Measurements from ENCODE around the gene TNPO2.
"Not testable (repeated sequence)": the region's sequence is repeated elsewhere in the genome, so short reads cannot be mapped to it uniquely, and the experiment has no call there.

Gene TNPO2

DNA sequence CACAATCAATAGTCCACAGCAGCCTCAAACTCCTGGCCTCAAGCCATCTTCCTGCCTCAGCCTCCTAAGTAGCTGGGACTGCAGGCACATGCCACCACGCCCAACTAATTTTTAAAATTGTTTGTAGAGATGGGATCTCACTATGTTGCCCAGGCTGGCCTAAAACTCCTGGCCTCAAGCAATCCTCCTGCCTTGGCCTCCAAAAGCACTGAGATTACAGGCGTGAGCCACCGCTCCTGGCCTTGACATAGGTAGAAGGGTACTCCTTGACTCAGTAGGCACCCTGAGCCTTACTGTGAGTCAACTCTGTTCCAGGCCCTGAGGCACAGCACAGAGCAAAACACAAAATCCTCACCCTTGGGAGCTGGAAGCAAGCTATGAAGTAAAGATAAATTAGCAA lies 7.8 kb downstream of the TNPO2 start:
- Histone ChIP-seq H3K27me3 (ENCODE audit: insufficient read depth, insufficient read length) (no peaks in the 10 kb centered on the region), H3K4me3 (ENCODE audit: insufficient read length, low read depth) (no peak overlapping the region), H3K36me3 (ENCODE audit: insufficient read depth, insufficient read length, low read length) (peaks cover 92% of the 10 kb centered on the region), H3K9ac (ENCODE audit: insufficient read length, low read depth) (no peak overlapping the region), H3K4me1 (ENCODE audit: insufficient read depth, insufficient read length) (peaks cover 9% of the 10 kb centered on the region), H3K9me3 (ENCODE audit: insufficient read depth, low read length) (no peaks in the 10 kb centered on the region)
- TF ChIP-seq ZNF274 (IDR thresholded peaks at IDR 0.05; ENCODE audit: low read depth, low read length) (no peak), YY1 (IDR thresholded peaks at IDR 0.05; ENCODE audit: insufficient read depth, insufficient read length) (no peak), SUZ12 (IDR thresholded peaks at IDR 0.05; ENCODE audit: extremely low read depth, insufficient read depth, insufficient read length) (no peak)
- no peak for DNase-seq (ENCODE audit: low read depth, low spot score)

DNA sequence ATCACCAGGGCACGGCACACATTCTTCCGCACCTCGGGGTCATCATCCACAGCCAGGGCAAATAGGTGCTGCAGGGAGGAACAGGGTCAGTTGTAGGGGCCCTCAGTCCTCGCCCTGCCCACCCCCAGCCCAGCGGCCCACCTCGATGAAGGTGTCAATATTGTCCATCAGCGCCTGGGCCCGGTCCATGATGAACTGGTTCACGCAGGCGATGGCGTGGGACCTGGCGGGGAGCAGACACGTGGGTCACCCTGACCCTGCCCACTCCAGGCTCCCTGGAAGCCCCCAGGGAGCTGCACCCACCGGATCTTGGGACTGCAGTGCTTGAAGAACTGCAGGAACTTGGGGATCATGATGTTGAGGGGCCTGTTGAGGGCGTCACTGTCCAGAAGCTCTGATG lies 8.6 kb downstream of the TNPO2 start:
- peaks cover 92% of the 10 kb centered on the region for H3K36me3 ChIP-seq (ENCODE audit: insufficient read depth, insufficient read length, low read length)
- TF ChIP-seq ZNF274 (IDR thresholded peaks at IDR 0.05; ENCODE audit: low read depth, low read length): no peak
- no peak for TF ChIP-seq SUZ12 (IDR thresholded peaks at IDR 0.05; ENCODE audit: extremely low read depth, insufficient read depth, insufficient read length)
- no peak for TF ChIP-seq YY1 (IDR thresholded peaks at IDR 0.05; ENCODE audit: insufficient read depth, insufficient read length)

DNA sequence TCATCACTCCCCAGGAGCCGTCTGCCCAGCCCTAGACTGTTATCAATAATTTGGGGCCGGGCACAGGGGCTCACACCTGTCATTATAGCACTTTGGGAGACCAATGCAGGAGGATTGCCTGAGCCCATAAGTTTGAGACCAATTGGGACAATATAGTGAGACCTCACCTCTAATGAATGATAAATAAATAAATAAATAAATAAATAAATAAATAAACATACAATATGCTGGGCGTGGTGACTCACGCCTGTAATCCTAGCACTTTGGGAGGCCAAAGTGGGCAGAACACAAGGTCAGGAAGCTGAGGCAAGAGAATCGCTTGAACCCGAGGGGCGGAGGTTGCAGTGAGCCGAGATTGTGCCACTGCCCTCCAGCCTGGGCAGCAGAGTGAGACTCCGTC lies 10.4 kb downstream of the TNPO2 start:
- H3K27me3 ChIP-seq (ENCODE audit: insufficient read depth, insufficient read length); DNase-seq (ENCODE audit: low read depth, low spot score); H3K9ac ChIP-seq (ENCODE audit: insufficient read length, low read depth); H3K4me3 ChIP-seq (ENCODE audit: insufficient read length, low read depth); H3K9me3 ChIP-seq (ENCODE audit: insufficient read depth, low read length); H3K4me1 ChIP-seq (ENCODE audit: insufficient read depth, insufficient read length): not testable (repeated sequence)
- H3K36me3 ChIP-seq (ENCODE audit: insufficient read depth, insufficient read length, low read length): peaks cover 94% of the 10 kb centered on the region

More for the DNA sequence above, 8.6 kb downstream of the TNPO2 start:
- DNase-seq (ENCODE audit: low read depth, low spot score): no peak
- no peak overlapping the region for H3K9ac ChIP-seq (ENCODE audit: insufficient read length, low read depth)
- no peaks in the 10 kb centered on the region for H3K9me3 ChIP-seq (ENCODE audit: insufficient read depth, low read length)
- H3K4me3 ChIP-seq (ENCODE audit: insufficient read length, low read depth): no peak overlapping the region
- no peaks in the 10 kb centered on the region for H3K27me3 ChIP-seq (ENCODE audit: insufficient read depth, insufficient read length)
- H3K4me1 ChIP-seq (ENCODE audit: insufficient read depth, insufficient read length): peaks cover 9% of the 10 kb centered on the region

DNA sequence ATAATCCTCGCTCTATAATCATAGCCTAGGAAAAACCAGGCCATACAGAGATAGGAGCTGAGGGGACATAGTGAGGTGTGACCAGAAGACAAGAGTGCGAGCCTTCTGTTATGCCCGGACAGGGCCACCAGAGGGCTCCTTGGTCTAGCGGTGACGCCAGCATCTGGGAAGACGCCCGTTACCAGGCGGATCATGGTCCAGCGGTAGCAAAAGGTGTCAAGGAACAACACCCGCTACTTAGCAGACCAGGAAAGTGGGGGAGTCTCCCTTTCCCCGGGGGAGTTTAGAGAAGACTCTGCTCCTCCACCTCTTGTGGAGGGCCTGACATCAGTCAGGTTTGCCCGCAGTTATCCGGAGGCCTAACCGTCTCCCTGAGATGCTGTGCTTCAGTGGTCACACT lies 11.7 kb downstream of the TNPO2 start:
- H3K4me3 ChIP-seq (ENCODE audit: insufficient read length, low read depth); DNase-seq (ENCODE audit: low read depth, low spot score); H3K9ac ChIP-seq (ENCODE audit: insufficient read length, low read depth); H3K9me3 ChIP-seq (ENCODE audit: insufficient read depth, low read length); H3K27me3 ChIP-seq (ENCODE audit: insufficient read depth, insufficient read length); H3K4me1 ChIP-seq (ENCODE audit: insufficient read depth, insufficient read length): not testable (repeated sequence)
- peaks cover 95% of the 10 kb centered on the region for H3K36me3 ChIP-seq (ENCODE audit: insufficient read depth, insufficient read length, low read length)

- Histone ChIP-seq H3K36me3 (ENCODE audit: insufficient read depth, insufficient read length, low read length) (peaks cover 95% of the 10 kb centered on the region), H3K4me3 (ENCODE audit: insufficient read length, low read depth) (no peak overlapping the region)
Measured at GRCh38 chr19:12711187-12711586, 12.5 kb downstream of the TNPO2 start.

DNA sequence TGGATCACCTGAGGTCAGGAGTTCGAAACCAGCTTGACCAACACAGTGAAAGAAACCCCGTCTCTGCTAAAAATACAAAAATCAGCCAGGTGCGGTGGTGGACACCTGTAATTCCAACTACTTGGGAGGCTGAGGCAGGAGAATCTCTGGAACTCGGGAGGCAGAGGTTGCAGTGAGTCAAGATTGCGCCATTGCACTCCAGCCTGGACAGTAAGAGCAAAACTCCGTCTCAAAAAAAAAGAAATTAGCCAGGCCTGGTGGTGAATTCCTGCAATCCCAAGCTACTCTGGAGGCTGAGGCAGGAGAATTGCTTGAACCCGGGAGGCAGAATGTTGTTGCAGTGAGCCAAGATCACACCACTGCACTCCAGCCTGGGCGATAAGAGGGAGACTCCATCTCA lies 15.1 kb downstream of the TNPO2 start:
- no peaks in the 10 kb centered on the region for H3K9me3 ChIP-seq (ENCODE audit: insufficient read depth, low read length)
- DNase-seq (ENCODE audit: low read depth, low spot score): no peak
- H3K9ac ChIP-seq (ENCODE audit: insufficient read length, low read depth): no peak overlapping the region
- H3K4me3 ChIP-seq (ENCODE audit: insufficient read length, low read depth): no peak overlapping the region
- H3K4me1 ChIP-seq (ENCODE audit: insufficient read depth, insufficient read length): peaks cover 3% of the 10 kb centered on the region
- TF ChIP-seq ZNF274 (IDR thresholded peaks at IDR 0.05; ENCODE audit: low read depth, low read length): no peak
- TF ChIP-seq YY1 (IDR thresholded peaks at IDR 0.05; ENCODE audit: insufficient read depth, insufficient read length): no peak
- TF ChIP-seq SUZ12 (IDR thresholded peaks at IDR 0.05; ENCODE audit: extremely low read depth, insufficient read depth, insufficient read length): no peak
- no peaks in the 10 kb centered on the region for H3K27me3 ChIP-seq (ENCODE audit: insufficient read depth, insufficient read length)
- H3K36me3 ChIP-seq (ENCODE audit: insufficient read depth, insufficient read length, low read length): peaks cover 96% of the 10 kb centered on the region

More at GRCh38 chr19:12711187-12711586, 12.5 kb downstream of the TNPO2 start:
- TF ChIP-seq SUZ12 (IDR thresholded peaks at IDR 0.05; ENCODE audit: extremely low read depth, insufficient read depth, insufficient read length) (no peak), ZNF274 (IDR thresholded peaks at IDR 0.05; ENCODE audit: low read depth, low read length) (no peak), YY1 (IDR thresholded peaks at IDR 0.05; ENCODE audit: insufficient read depth, insufficient read length) (no peak)
- H3K9me3 ChIP-seq (ENCODE audit: insufficient read depth, low read length): no peaks in the 10 kb centered on the region
- H3K27me3 ChIP-seq (ENCODE audit: insufficient read depth, insufficient read length): no peaks in the 10 kb centered on the region
- no peak overlapping the region for H3K9ac ChIP-seq (ENCODE audit: insufficient read length, low read depth)
- no peak for DNase-seq (ENCODE audit: low read depth, low spot score)
- H3K4me1 ChIP-seq (ENCODE audit: insufficient read depth, insufficient read length): peaks cover 3% of the 10 kb centered on the region

GRCh38 chr19:12706332-12706718 lies 17.4 kb downstream of the TNPO2 start:
- Histone ChIP-seq H3K4me1 (ENCODE audit: insufficient read depth, insufficient read length) (peaks cover 13% of the 10 kb centered on the region), H3K9ac (ENCODE audit: insufficient read length, low read depth) (no peak overlapping the region), H3K9me3 (ENCODE audit: insufficient read depth, low read length) (no peaks in the 10 kb centered on the region), H3K36me3 (ENCODE audit: insufficient read depth, insufficient read length, low read length) (peaks cover 100% of the 10 kb centered on the region), H3K27me3 (ENCODE audit: insufficient read depth, insufficient read length) (no peaks in the 10 kb centered on the region), H3K4me3 (ENCODE audit: insufficient read length, low read depth) (no peak overlapping the region)
- DNase-seq (ENCODE audit: low read depth, low spot score): no peak
- no peak for TF ChIP-seq SUZ12 (IDR thresholded peaks at IDR 0.05; ENCODE audit: extremely low read depth, insufficient read depth, insufficient read length)
- TF ChIP-seq YY1 (IDR thresholded peaks at IDR 0.05; ENCODE audit: insufficient read depth, insufficient read length): no peak
- no peak for TF ChIP-seq ZNF274 (IDR thresholded peaks at IDR 0.05; ENCODE audit: low read depth, low read length)

DNA sequence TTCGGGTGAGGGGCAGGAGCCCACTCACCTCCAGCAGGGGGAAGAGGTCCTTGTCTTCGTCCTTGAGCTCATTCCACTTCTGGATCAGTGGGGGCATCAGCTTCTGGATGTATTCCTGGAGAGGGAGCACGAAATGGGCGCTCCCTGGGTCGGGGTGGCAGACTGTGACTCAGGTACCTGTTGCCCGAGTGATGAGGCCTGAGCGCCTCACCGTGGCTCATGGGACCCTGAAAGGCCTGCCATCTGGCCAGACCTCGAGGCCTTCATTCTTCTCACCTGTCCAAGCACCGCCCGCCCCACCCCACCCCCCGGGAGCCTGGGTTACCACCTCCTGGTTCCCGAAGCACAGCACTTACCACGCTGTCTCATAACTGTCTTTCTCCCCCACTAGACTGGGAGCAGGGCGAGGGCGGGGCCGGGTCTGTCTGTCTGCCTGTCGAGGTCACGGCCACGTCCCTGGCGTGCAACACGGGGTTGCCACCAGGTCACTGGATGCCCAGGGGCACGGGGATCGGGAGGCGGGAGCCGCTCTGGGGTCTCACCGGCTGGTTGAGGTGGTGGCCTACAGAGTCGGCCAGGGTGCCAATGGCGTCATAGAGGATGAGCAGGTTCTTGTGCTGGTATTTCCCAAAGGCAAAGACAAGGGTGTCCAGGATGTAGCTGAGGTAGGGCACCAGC lies 17.9 kb downstream of the TNPO2 start:
- peaks cover 11% of the 10 kb centered on the region for H3K4me1 ChIP-seq (ENCODE audit: insufficient read depth, insufficient read length)
- H3K4me3 ChIP-seq (ENCODE audit: insufficient read length, low read depth): no peak overlapping the region
- TF ChIP-seq YY1 (IDR thresholded peaks at IDR 0.05; ENCODE audit: insufficient read depth, insufficient read length) (no peak), SUZ12 (IDR thresholded peaks at IDR 0.05; ENCODE audit: extremely low read depth, insufficient read depth, insufficient read length) (no peak), ZNF274 (IDR thresholded peaks at IDR 0.05; ENCODE audit: low read depth, low read length) (no peak)
- H3K9me3 ChIP-seq (ENCODE audit: insufficient read depth, low read length): no peaks in the 10 kb centered on the region
- H3K9ac ChIP-seq (ENCODE audit: insufficient read length, low read depth): no peak overlapping the region
- no peaks in the 10 kb centered on the region for H3K27me3 ChIP-seq (ENCODE audit: insufficient read depth, insufficient read length)
- no peak for DNase-seq (ENCODE audit: low read depth, low spot score)
- H3K36me3 ChIP-seq (ENCODE audit: insufficient read depth, insufficient read length, low read length): peaks cover 100% of the 10 kb centered on the region
